ENCODE results near the gene LIX1. TPM values are rescaled to one million over a fixed set of nuclear protein-coding genes. Genes with fewer than 3 reads are reported as not detected.

LIX1 gene
- total RNA-seq, 1 experiment from 2014 or later = not detected

- H2AFZ ChIP-seq (ENCODE audit: low read length) = no peak overlapping the region
- H3K27me3 ChIP-seq (ENCODE audit: low read length) = no peaks in the 10 kb centered on the region
- peak overlapping the region; percentile 51 for H3K4me2 ChIP-seq (ENCODE audit: low read depth, low read length, poor library complexity, severe bottlenecking)
- H3K4me1 ChIP-seq (ENCODE audit: low read length) = peaks cover 9% of the 10 kb centered on the region
- no peaks in the 10 kb centered on the region for H3K36me3 ChIP-seq (ENCODE audit: insufficient read depth, low read length)
- H4K20me1 ChIP-seq (ENCODE audit: insufficient read depth, low read depth, low read length) = no peaks in the 10 kb centered on the region
- peak overlapping the region; percentile 21; the same call in 1 of the 2 replicates for H3K9ac ChIP-seq (ENCODE audit: low read length)
- H3K9me2 ChIP-seq (replicated peaks; ENCODE audit: insufficient read depth, low read length) = no peaks in the 10 kb centered on the region
- H3K27ac ChIP-seq (ENCODE audit: low read length) = no peak overlapping the region
- DNase-seq = no peak
- H3K4me3 ChIP-seq (ENCODE audit: low read length) = peak overlapping the region; percentile 34; the same call in 1 of the 2 replicates
- H3K79me2 ChIP-seq (ENCODE audit: low read length) = no peaks in the 10 kb centered on the region
- H3K9me3 ChIP-seq (ENCODE audit: low read length) = no peaks in the 10 kb centered on the region
Measured at GRCh38 chr5:97098922-97099321, 43.5 kb downstream of the LIX1 start.

GRCh38 chr5:97097326-97098230, 44.8 kb downstream of the LIX1 start:
- DNase-seq = no peak
- H3K4me1 ChIP-seq (ENCODE audit: low read length) = peaks cover 4% of the 10 kb centered on the region; the same call in 1 of the 2 replicates
- H2AFZ ChIP-seq (ENCODE audit: low read length) = no peak overlapping the region

GRCh38 chr5:97096846-97097245, 45.6 kb downstream of the LIX1 start:
- H3K9me3 ChIP-seq (ENCODE audit: low read length) = no peaks in the 10 kb centered on the region
- H4K20me1 ChIP-seq (ENCODE audit: insufficient read depth, low read depth, low read length) = no peaks in the 10 kb centered on the region
- H3K9ac ChIP-seq (ENCODE audit: low read length) = no peak overlapping the region
- H3K4me1 ChIP-seq (ENCODE audit: low read length) = peaks cover 4% of the 10 kb centered on the region; the same call in 1 of the 2 replicates
- H3K9me2 ChIP-seq (replicated peaks; ENCODE audit: insufficient read depth, low read length) = no peaks in the 10 kb centered on the region
- H3K4me2 ChIP-seq (ENCODE audit: low read depth, low read length, poor library complexity, severe bottlenecking) = no peak overlapping the region
- H3K4me3 ChIP-seq (ENCODE audit: low read length) = no peak overlapping the region
- no peaks in the 10 kb centered on the region for H3K27me3 ChIP-seq (ENCODE audit: low read length)
- no peak overlapping the region for H3K27ac ChIP-seq (ENCODE audit: low read length)
- H3K36me3 ChIP-seq (ENCODE audit: insufficient read depth, low read length) = no peaks in the 10 kb centered on the region
- H2AFZ ChIP-seq (ENCODE audit: low read length) = no peak overlapping the region
- no peaks in the 10 kb centered on the region for H3K79me2 ChIP-seq (ENCODE audit: low read length)
- no peak for DNase-seq

More at GRCh38 chr5:97097326-97098230, 44.8 kb downstream of the LIX1 start:
- Histone ChIP-seq H3K9me3 (ENCODE audit: low read length) (no peaks in the 10 kb centered on the region), H3K79me2 (ENCODE audit: low read length) (no peaks in the 10 kb centered on the region), H3K27ac (ENCODE audit: low read length) (no peak overlapping the region), H3K9ac (ENCODE audit: low read length) (no peak overlapping the region), H3K27me3 (ENCODE audit: low read length) (no peaks in the 10 kb centered on the region), H4K20me1 (ENCODE audit: insufficient read depth, low read depth, low read length) (no peaks in the 10 kb centered on the region), H3K4me2 (ENCODE audit: low read depth, low read length, poor library complexity, severe bottlenecking) (no peak overlapping the region), H3K4me3 (ENCODE audit: low read length) (no peak overlapping the region), H3K9me2 (replicated peaks; ENCODE audit: insufficient read depth, low read length) (no peaks in the 10 kb centered on the region), H3K36me3 (ENCODE audit: insufficient read depth, low read length) (no peaks in the 10 kb centered on the region)

GRCh38 chr5:97096191-97096590, 46.2 kb downstream of the LIX1 start:
- Histone ChIP-seq H3K9me2 (replicated peaks; ENCODE audit: insufficient read depth, low read length) (no peaks in the 10 kb centered on the region), H3K9me3 (ENCODE audit: low read length) (no peaks in the 10 kb centered on the region), H4K20me1 (ENCODE audit: insufficient read depth, low read depth, low read length) (no peaks in the 10 kb centered on the region), H3K4me1 (ENCODE audit: low read length) (peaks cover 4% of the 10 kb centered on the region; the same call in 1 of the 2 replicates), H3K79me2 (ENCODE audit: low read length) (no peaks in the 10 kb centered on the region), H2AFZ (ENCODE audit: low read length) (no peak overlapping the region), H3K27me3 (ENCODE audit: low read length) (no peaks in the 10 kb centered on the region), H3K4me2 (ENCODE audit: low read depth, low read length, poor library complexity, severe bottlenecking) (no peak overlapping the region), H3K27ac (ENCODE audit: low read length) (no peak overlapping the region), H3K4me3 (ENCODE audit: low read length) (no peak overlapping the region), H3K36me3 (ENCODE audit: insufficient read depth, low read length) (no peaks in the 10 kb centered on the region), H3K9ac (ENCODE audit: low read length) (no peak overlapping the region)
- DNase-seq = no peak

GRCh38 chr5:97095318-97095732, 47.1 kb downstream of the LIX1 start:
- no peaks in the 10 kb centered on the region for H4K20me1 ChIP-seq (ENCODE audit: insufficient read depth, low read depth, low read length)
- peaks cover 4% of the 10 kb centered on the region; the same call in 1 of the 2 replicates for H3K4me1 ChIP-seq (ENCODE audit: low read length)
- H3K4me3 ChIP-seq (ENCODE audit: low read length) = no peak overlapping the region
- no peaks in the 10 kb centered on the region for H3K9me3 ChIP-seq (ENCODE audit: low read length)
- no peaks in the 10 kb centered on the region for H3K9me2 ChIP-seq (replicated peaks; ENCODE audit: insufficient read depth, low read length)
- no peak for DNase-seq
- H3K4me2 ChIP-seq (ENCODE audit: low read depth, low read length, poor library complexity, severe bottlenecking) = no peak overlapping the region
- H3K79me2 ChIP-seq (ENCODE audit: low read length) = no peaks in the 10 kb centered on the region
- H3K9ac ChIP-seq (ENCODE audit: low read length) = no peak overlapping the region
- H3K36me3 ChIP-seq (ENCODE audit: insufficient read depth, low read length) = no peaks in the 10 kb centered on the region
- no peak overlapping the region for H2AFZ ChIP-seq (ENCODE audit: low read length)
- H3K27me3 ChIP-seq (ENCODE audit: low read length) = no peaks in the 10 kb centered on the region
- H3K27ac ChIP-seq (ENCODE audit: low read length) = no peak overlapping the region

GRCh38 chr5:97094579-97095317, 47.7 kb downstream of the LIX1 start:
- H3K9me3 ChIP-seq (ENCODE audit: low read length) = no peaks in the 10 kb centered on the region
- H3K27me3 ChIP-seq (ENCODE audit: low read length) = no peaks in the 10 kb centered on the region
- H3K36me3 ChIP-seq (ENCODE audit: insufficient read depth, low read length) = no peaks in the 10 kb centered on the region
- H3K9me2 ChIP-seq (replicated peaks; ENCODE audit: insufficient read depth, low read length) = no peaks in the 10 kb centered on the region
- H4K20me1 ChIP-seq (ENCODE audit: insufficient read depth, low read depth, low read length) = no peaks in the 10 kb centered on the region
- no peak for DNase-seq
- no peak overlapping the region for H3K27ac ChIP-seq (ENCODE audit: low read length)
- H3K9ac ChIP-seq (ENCODE audit: low read length) = no peak overlapping the region
- H3K4me3 ChIP-seq (ENCODE audit: low read length) = no peak overlapping the region
- peaks cover 7% of the 10 kb centered on the region for H3K4me1 ChIP-seq (ENCODE audit: low read length)
- no peaks in the 10 kb centered on the region for H3K79me2 ChIP-seq (ENCODE audit: low read length)
- H2AFZ ChIP-seq (ENCODE audit: low read length) = no peak overlapping the region
- no peak overlapping the region for H3K4me2 ChIP-seq (ENCODE audit: low read depth, low read length, poor library complexity, severe bottlenecking)

- Histone ChIP-seq H3K4me3 (ENCODE audit: low read length) (no peak overlapping the region), H3K9me2 (replicated peaks; ENCODE audit: insufficient read depth, low read length) (no peaks in the 10 kb centered on the region), H3K27me3 (ENCODE audit: low read length) (no peaks in the 10 kb centered on the region), H2AFZ (ENCODE audit: low read length) (no peak overlapping the region), H3K4me2 (ENCODE audit: low read depth, low read length, poor library complexity, severe bottlenecking) (no peak overlapping the region), H3K9me3 (ENCODE audit: low read length) (no peaks in the 10 kb centered on the region), H3K9ac (ENCODE audit: low read length) (no peak overlapping the region), H4K20me1 (ENCODE audit: insufficient read depth, low read depth, low read length) (no peaks in the 10 kb centered on the region), H3K4me1 (ENCODE audit: low read length) (peaks cover 9% of the 10 kb centered on the region), H3K27ac (ENCODE audit: low read length) (no peak overlapping the region), H3K79me2 (ENCODE audit: low read length) (no peaks in the 10 kb centered on the region), H3K36me3 (ENCODE audit: insufficient read depth, low read length) (no peaks in the 10 kb centered on the region)
- DNase-seq = no peak
Measured at GRCh38 chr5:97093193-97093592, 49.2 kb downstream of the LIX1 start.

- no peak overlapping the region for H3K4me3 ChIP-seq (ENCODE audit: low read length)
- H3K4me1 ChIP-seq (ENCODE audit: low read length) = peaks cover 9% of the 10 kb centered on the region
- no peak for DNase-seq
- H3K4me2 ChIP-seq (ENCODE audit: low read depth, low read length, poor library complexity, severe bottlenecking) = no peak overlapping the region
- H3K9me3 ChIP-seq (ENCODE audit: low read length) = no peaks in the 10 kb centered on the region
- H3K27ac ChIP-seq (ENCODE audit: low read length) = no peak overlapping the region
- no peaks in the 10 kb centered on the region for H3K36me3 ChIP-seq (ENCODE audit: insufficient read depth, low read length)
- H4K20me1 ChIP-seq (ENCODE audit: insufficient read depth, low read depth, low read length) = no peaks in the 10 kb centered on the region
- H3K9ac ChIP-seq (ENCODE audit: low read length) = no peak overlapping the region
- no peaks in the 10 kb centered on the region for H3K27me3 ChIP-seq (ENCODE audit: low read length)
- H3K9me2 ChIP-seq (replicated peaks; ENCODE audit: insufficient read depth, low read length) = no peaks in the 10 kb centered on the region
- no peaks in the 10 kb centered on the region for H3K79me2 ChIP-seq (ENCODE audit: low read length)
- no peak overlapping the region for H2AFZ ChIP-seq (ENCODE audit: low read length)
Measured at GRCh38 chr5:97090944-97091343, 51.5 kb downstream of the LIX1 start.
